K562 (cell line): ENCODE measurements around the gene TEAD4. TPM values are rescaled to one million over a fixed set of nuclear protein-coding genes. Genes with fewer than 3 reads are reported as not detected.

Source experiments
- ATAC-seq: fragments of 200-7000 bp; cut with Tn5 transposase; 3 replicates; pipeline ENCODE4 v1.9.1; 2020; ENCODE audit warnings: moderate library complexity
- BruUV-seq: library from RNA; stranded (reverse); fragments of 400-500 nt; replicated peaks from 2 replicates; lab custom pipeline; 2021; lab: Mats Ljungman, UMichigan
- CTCF ChIA-PET: fragments of 300-600 bp; formaldehyde crosslinking; extraction: SDS; loops from one replicate; lab custom pipeline; 2021; ENCODE audit warnings: low intra/inter-chr PET ratio; lab: Yijun Ruan, JAX
- POLR2A ChIA-PET: fragments of 300-600, 350-650 bp; sonication (Branson Sonifier 250); formaldehyde crosslinking; extraction: SDS; loops from one replicate; lab custom pipeline; 2021; ENCODE audit warnings: antibody characterized with exemption, inconsistent platforms; lab: Yijun Ruan, JAX
- DNase-seq, 4 experiments: peaks; one replicate each; pipeline versions ENCODE4 v3.0.0 to v3.0.0-alpha.2; 2011 to 2018; ENCODE audit warnings: low spot score in 3 of 4, mixed read lengths in 3 of 4; ENCODE audit errors: extremely low read depth in 1 of 4
- FAIRE-seq: peaks from 2 replicates; lab custom pipeline; 2011; peaks lifted over from hg19 to GRCh38; lab: Jason Lieb, UNC
- H2AFZ ChIP-seq: 2 replicates; pipeline ENCODE4 v1.6.0; 2011; ENCODE audit warnings: low read depth, low read length, control low read depth, inconsistent platforms
- H3K27ac ChIP-seq: fragments of 200-600 bp; 3 replicates; pipeline ENCODE4 v1.8.0; 2011; ENCODE audit warnings: low read depth, mild to moderate bottlenecking, control low read depth, inconsistent platforms, low read length, moderate library complexity, mixed read lengths; ENCODE audit errors: extremely low read depth
- H3K27me3 ChIP-seq, 2 experiments: fragments of 300-600 bp in 1 of 2; 2 replicates in 1 of 2; 3 replicates in 1 of 2; pipeline versions ENCODE4 v1.6.0 to v1.8.0; 2011; ENCODE audit warnings: inconsistent platforms in 2 of 2, low read length in 2 of 2, mild to moderate bottlenecking in 1 of 2, mixed read lengths in 1 of 2, moderate library complexity in 1 of 2; ENCODE audit not compliant: control insufficient read depth in 2 of 2, insufficient read depth in 2 of 2
- H3K36me3 ChIP-seq: fragments of 300-600 bp; 3 replicates; pipeline ENCODE4 v1.8.0; 2011; ENCODE audit warnings: mild to moderate bottlenecking, low read length, inconsistent platforms; ENCODE audit not compliant: control insufficient read depth, insufficient read depth
- H3K4me1 ChIP-seq, 2 experiments: fragments of 200-600 bp in 1 of 2; replicated peaks in 1 of 2; 2 replicates in 1 of 2; 3 replicates in 1 of 2; pipeline versions ENCODE4 v1.5.1 to v1.8.0; 2011; ENCODE audit warnings: inconsistent platforms in 2 of 2, low read length in 2 of 2, mild to moderate bottlenecking in 1 of 2, mixed read lengths in 1 of 2, moderate library complexity in 1 of 2; ENCODE audit not compliant: control insufficient read depth in 2 of 2, insufficient read depth in 2 of 2
- H3K4me2 ChIP-seq: 2 replicates; pipeline ENCODE4 v1.6.1; 2011; ENCODE audit warnings: low read length, control low read depth, inconsistent platforms, mixed read lengths; ENCODE audit not compliant: insufficient read depth
- H3K4me3 ChIP-seq: fragments of 200-600 bp; sonication (generic), shearing (Covaris generic); 2 replicates; pipeline ENCODE4 v1.5.1; 2016; ENCODE audit warnings: control low read depth, inconsistent platforms
- H3K79me2 ChIP-seq: fragments of 200-600 bp; 3 replicates; pipeline ENCODE4 v1.8.0; 2011; ENCODE audit warnings: low read length, inconsistent platforms; ENCODE audit not compliant: control insufficient read depth, insufficient read depth
- H3K9ac ChIP-seq, 2 experiments: 2 replicates each; pipeline versions ENCODE4 v1.6.0 to v1.6.1; 2011; ENCODE audit warnings: low read depth in 2 of 2, low read length in 2 of 2, control low read depth in 1 of 2, inconsistent platforms in 1 of 2, mild to moderate bottlenecking in 1 of 2, mixed read lengths in 1 of 2; ENCODE audit not compliant: insufficient read depth in 1 of 2
- H3K9me1 ChIP-seq: one replicate; pipeline ENCODE4 v1.6.0; 2011; ENCODE audit warnings: inconsistent platforms, mild to moderate bottlenecking, low read length, moderate library complexity; ENCODE audit not compliant: control insufficient read depth, insufficient read depth
- H3K9me3 ChIP-seq: replicated peaks from 2 replicates; pipeline ENCODE4 v1.5.1; 2011; ENCODE audit warnings: low read depth, low read length, inconsistent platforms; ENCODE audit not compliant: control insufficient read depth, insufficient read depth
- H4K20me1 ChIP-seq: replicated peaks from 2 replicates; pipeline ENCODE4 v1.6.1; 2011; ENCODE audit warnings: low read length, inconsistent platforms, mixed read lengths; ENCODE audit not compliant: control insufficient read depth, insufficient read depth
- ESRRB ChIP-seq: fragments of 250-450 bp; sonication (Bioruptor Pico); IDR thresholded peaks from 2 replicates; pipeline ENCODE4 v1.5.0; 2020; ENCODE audit warnings: mild to moderate bottlenecking, moderate library complexity, borderline replicate concordance
- WGBS: fragments of 100-300 bp; shearing (Covaris generic); methylation state at CpG from one replicate; pipeline ENCODE4 v1.1.6; 2016; ENCODE audit warnings: low coverage, mixed read lengths; ENCODE audit not compliant: insufficient coverage; ENCODE audit errors: missing lambda C conversion rate; 5-methylcytosine and 5-hydroxymethylcytosine counted together
- in situ Hi-C: fragments of 300-500 bp; cut with MboI; formaldehyde crosslinking; loops from 4 replicates; pipeline ENCODE4 v1.15.0; 2018; ENCODE audit warnings: inconsistent platforms, mixed read lengths
- intact Hi-C: fragments of 100-400 bp; cut with micrococcal nuclease; formaldehyde crosslinking; loops from 2 replicates; pipeline ENCODE4 v1.14.2; 2022
- polyA plus RNA-seq, 8 experiments: library from polyadenylated mRNA; depleted of rRNA in 4 of 8; stranded (reverse) in 5 of 8; unstranded in 3 of 8; fragments of >200 nt; fragmentation: Nextera tagmentation in 2 of 8; fragmentation: Illumina TruSeq in 1 of 8; extraction: Ambion mirVana in 2 of 8; extraction: Trizol in 1 of 8; gene quantifications; 2 replicates each; pipeline versions ENCODE4 v1.2.1 to v1.2.3, GENCODE V29; 2011 to 2014; ENCODE audit warnings: inconsistent platforms in 1 of 8, missing spikeins in 1 of 8
- total RNA-seq, 7 experiments: library from RNA; depleted of rRNA in 6 of 7; stranded (reverse); fragments of >200 nt in 6 of 7; fragmentation: Illumina TruSeq in 2 of 7; extraction: Trizol in 2 of 7; gene quantifications; 2 replicates each; pipeline versions ENCODE4 v1.2.1 to v1.2.3, GENCODE V29; 2011 to 2021; ENCODE audit warnings: low replicate concordance in 1 of 7
- TF ChIP-seq, protein P1 (sequence below), 3 experiments: IDR thresholded peaks in 2 of 3; conservative IDR thresholded peaks in 1 of 3; 2 replicates each; pipeline ENCODE4 v1.5.1; 2011 to 2012; ENCODE audit warnings: low read length in 3 of 3, mild to moderate bottlenecking in 3 of 3, control low read depth in 2 of 3, improper control_type of control experiment in 1 of 3, inconsistent platforms in 1 of 3, low read depth in 1 of 3, mixed read lengths in 1 of 3, moderate library complexity in 1 of 3; ENCODE audit not compliant: insufficient read depth in 2 of 3

The TEAD4 gene
- total and polyA plus RNA-seq, 9 of the 15 experiments (the other 6 are each of a cell fraction or from before 2014, with no cell fraction given) = 0.82 to 40.0 (median 17.0) TPM

DNA sequence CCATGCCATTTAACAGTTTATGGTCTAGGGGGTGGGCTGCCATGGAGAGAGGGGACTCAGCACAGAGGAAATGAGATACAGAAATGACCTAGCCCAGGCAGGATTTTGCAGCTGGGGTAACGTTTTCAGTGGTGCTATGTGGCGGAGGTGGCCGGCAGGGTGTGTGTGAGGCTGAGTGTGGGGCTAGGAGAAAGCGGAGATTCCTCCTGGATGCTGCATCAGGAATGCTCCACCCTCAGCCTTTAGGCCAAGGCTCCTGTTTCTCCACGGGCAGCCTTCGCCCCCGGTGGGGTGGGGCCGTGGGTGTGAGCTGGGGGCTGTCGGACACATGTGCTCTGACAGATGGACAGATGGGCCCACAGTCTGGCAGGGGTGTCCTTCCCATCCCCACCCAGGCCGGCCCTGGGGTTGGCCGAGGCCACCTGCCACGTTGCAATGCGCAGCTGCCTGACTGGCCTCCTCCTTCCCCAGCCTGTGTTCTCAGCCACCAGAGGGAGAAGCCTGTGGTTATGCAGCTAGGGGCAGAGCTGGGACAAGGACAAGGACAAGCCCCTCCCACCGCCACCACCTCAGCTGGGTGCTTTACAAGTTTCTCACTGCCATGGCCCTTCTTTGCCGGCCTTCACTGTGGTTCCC, 44.3 kb downstream of the TEAD4 start:
- H4K20me1 ChIP-seq = peaks cover 3% of the 10 kb centered on the region; the same call in 1 of the 2 replicates
- peaks cover 20% of the 10 kb centered on the region; the same call in 2 of the 3 replicates for H3K79me2 ChIP-seq
- H3K4me2 ChIP-seq = no peak overlapping the region
- no peak overlapping the region for H3K9ac ChIP-seq
- POLR2A ChIA-PET = interaction anchor here (1.0 to 1.2 kb wide), 2 partner anchors 14 to 20 kb away, joined by 4 to 5 read pairs; no protein-coding TSS in a partner anchor
- peaks cover 5% of the 10 kb centered on the region for H3K9me1 ChIP-seq
- no peak for DNase-seq
- CTCF ChIA-PET = no interaction called here
- intact Hi-C loops (no loop called here), in situ Hi-C loops (no loop called here)
- no peaks in the 10 kb centered on the region for H3K9me3 ChIP-seq
- ATAC-seq = no peak
- H3K4me1 ChIP-seq = peaks cover 16 to 23% of the 10 kb centered on the region in 2 experiments
- WGBS = 86% methylated on average over 9 of the region's 15 CpGs
- H3K4me3 ChIP-seq = no peak overlapping the region
- H3K27me3 ChIP-seq = no peaks in the 10 kb centered on the region
- no peak for FAIRE-seq
- no TSS peak for BruUV-seq
- no peak overlapping the region for H3K27ac ChIP-seq
- H3K36me3 ChIP-seq = peaks cover 55% of the 10 kb centered on the region
- no peak overlapping the region for H2AFZ ChIP-seq
- TF ChIP-seq ESRRB = no peak
- TF ChIP-seq, protein P1, sequence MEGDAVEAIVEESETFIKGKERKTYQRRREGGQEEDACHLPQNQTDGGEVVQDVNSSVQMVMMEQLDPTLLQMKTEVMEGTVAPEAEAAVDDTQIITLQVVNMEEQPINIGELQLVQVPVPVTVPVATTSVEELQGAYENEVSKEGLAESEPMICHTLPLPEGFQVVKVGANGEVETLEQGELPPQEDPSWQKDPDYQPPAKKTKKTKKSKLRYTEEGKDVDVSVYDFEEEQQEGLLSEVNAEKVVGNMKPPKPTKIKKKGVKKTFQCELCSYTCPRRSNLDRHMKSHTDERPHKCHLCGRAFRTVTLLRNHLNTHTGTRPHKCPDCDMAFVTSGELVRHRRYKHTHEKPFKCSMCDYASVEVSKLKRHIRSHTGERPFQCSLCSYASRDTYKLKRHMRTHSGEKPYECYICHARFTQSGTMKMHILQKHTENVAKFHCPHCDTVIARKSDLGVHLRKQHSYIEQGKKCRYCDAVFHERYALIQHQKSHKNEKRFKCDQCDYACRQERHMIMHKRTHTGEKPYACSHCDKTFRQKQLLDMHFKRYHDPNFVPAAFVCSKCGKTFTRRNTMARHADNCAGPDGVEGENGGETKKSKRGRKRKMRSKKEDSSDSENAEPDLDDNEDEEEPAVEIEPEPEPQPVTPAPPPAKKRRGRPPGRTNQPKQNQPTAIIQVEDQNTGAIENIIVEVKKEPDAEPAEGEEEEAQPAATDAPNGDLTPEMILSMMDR (IDR thresholded peaks at IDR 0.05 in 2 of 3, conservative IDR thresholded peaks at IDR 0.05 in 1 of 3; ENCODE audit: insufficient read depth in 2 of 3, low read depth in 1 of 3, low read length in 3 of 3) = 0 out of 6 replicates have a peak, but pooled peaks of 1 of the 3 experiments have one; percentile 16
